Stomach (tissue), 4 donors: ENCODE data around the gene AGBL2.
"Not testable (repeated sequence)": the region's sequence is repeated elsewhere in the genome, so short reads cannot be mapped to it uniquely, and the experiment has no call there.

ENCODE experiments used
- CTCF ChIP-seq, 7 experiments: fragments of 450-650 bp in 4 of 7; fragments of 200-600 bp in 3 of 7; sonication (generic) in 3 of 7; IDR thresholded peaks; one replicate each; pipeline ENCODE4 v1.5.1; 2016 to 2019; ENCODE audit warnings: antibody characterized with exemption in 7 of 7, control low read depth in 2 of 7, mild to moderate bottlenecking in 1 of 7
- EP300 ChIP-seq: sonication (generic); formaldehyde crosslinking; IDR thresholded peaks from one replicate; pipeline ENCODE4 v1.6.1; 2017; ENCODE audit warnings: antibody characterized with exemption
- POLR2A ChIP-seq, 4 donors: fragments of 450-650 bp; IDR thresholded peaks; one replicate each; pipeline ENCODE4 v1.6.1; 2016; ENCODE audit warnings: antibody characterized with exemption in 4 of 4, control low read depth in 2 of 4, mild to moderate bottlenecking in 1 of 4, moderate library complexity in 1 of 4
- POLR2AphosphoS5 ChIP-seq, 3 donors: sonication (generic); formaldehyde crosslinking; IDR thresholded peaks; one replicate each; pipeline ENCODE4 v1.6.1; 2016; ENCODE audit warnings: antibody characterized with exemption in 3 of 3

- TF ChIP-seq POLR2A (IDR thresholded peaks at IDR 0.05); CTCF (IDR thresholded peaks at IDR 0.05); EP300; POLR2AphosphoS5 (IDR thresholded peaks at IDR 0.05): not testable (repeated sequence)
Measured at GRCh38 chr11:47686704-47687103, 28.5 kb downstream of the AGBL2 start.
